Putamen (tissue), 1 donor: ENCODE measurements around the gene NDFIP1.

ENCODE experiments used
- DNase-seq: peaks from one replicate; pipeline ENCODE4 v3.0.0-alpha.2; 2016; ENCODE audit warnings: low spot score

Gene NDFIP1

DNA sequence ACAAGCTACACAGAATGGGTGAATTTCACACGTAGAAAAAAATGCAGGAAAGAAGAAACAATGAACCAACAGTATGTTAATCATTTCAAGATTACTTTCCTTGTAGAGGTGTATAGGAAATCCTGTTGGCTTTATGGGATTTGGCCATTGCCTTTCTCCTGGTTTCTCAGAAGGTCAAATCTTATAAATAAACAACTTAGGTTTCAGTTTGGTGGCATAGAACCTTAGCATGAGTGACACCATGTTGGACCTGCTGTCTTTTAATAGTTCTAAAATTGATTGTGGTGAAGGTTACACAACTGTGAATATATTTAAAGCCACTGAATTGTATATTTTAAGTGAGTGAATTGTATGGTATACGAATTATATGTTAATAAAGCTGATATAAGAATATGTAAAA, 16.7 kb upstream of the NDFIP1 start:
- DNase-seq: no peak

DNA sequence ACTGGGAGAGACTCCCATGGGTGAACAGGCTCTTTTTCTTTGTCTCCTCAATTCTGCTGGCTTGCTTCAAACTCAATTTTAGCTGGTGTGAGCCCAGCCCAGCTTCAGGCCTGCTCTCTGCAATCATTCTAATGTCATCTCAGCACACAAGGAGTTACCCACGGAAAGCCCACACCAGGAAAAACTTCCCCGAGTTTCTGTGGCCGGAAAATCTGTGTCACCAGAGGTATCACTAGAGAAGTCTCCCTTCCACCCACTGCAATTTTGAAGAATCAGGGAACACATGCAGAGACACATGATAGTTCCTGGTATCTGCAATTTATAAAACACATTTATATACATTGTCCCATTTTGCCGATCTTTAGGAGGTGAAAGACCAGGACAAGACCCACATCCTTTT, 13.5 kb upstream of the NDFIP1 start:
- no peak for DNase-seq

DNA sequence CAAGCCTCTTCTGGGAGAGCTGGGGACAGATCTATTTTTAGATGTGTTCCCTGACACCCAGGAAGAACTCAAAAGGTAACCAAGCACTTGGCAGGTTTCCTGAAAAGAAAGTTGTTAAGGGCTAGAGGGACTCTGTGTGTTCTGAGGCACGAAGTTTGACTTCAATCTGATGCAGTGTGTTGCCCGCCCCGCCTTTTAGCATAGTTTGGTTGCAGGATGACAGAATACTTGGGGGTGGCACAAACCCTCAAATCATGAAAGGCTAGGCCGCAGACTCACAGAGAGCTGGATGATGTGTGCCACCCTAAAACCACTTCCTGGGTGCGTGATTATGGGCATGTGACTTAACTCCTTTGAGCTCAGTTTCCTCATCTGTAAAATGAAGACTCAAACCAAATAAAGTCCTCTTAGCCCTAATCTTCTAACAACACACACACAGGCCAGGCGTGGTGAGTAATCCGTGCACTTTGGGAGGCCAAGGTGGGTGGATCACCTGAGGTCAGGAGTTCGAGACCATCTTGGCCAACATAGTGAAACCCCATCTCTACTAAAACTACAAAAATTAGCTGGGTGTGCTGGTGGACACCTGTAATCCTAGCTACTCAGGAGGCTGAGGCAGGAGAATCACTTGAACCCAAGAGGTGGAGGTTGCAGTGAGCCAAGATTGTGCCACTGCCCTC, 12.8 kb upstream of the NDFIP1 start:
- DNase-seq: peak; percentile 32

DNA sequence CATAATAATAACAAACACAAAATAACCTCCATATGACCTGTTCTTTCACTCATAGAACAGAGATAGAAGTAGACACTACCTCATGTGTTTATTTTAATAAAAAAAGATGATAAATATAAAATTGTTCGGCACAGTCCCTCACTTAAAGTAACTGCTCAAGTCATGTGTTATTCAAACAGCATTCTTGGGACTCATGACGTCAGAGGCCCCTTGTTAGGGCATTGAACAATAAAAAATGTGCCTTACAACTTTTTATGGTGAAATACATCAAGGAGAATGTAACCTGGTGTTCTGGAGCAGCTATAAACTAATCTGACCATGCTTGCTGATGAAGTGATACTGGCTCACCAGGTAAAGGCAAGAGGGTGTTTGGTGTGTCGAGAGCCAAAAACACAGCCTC, 12.2 kb upstream of the NDFIP1 start:
- DNase-seq: no peak

DNA sequence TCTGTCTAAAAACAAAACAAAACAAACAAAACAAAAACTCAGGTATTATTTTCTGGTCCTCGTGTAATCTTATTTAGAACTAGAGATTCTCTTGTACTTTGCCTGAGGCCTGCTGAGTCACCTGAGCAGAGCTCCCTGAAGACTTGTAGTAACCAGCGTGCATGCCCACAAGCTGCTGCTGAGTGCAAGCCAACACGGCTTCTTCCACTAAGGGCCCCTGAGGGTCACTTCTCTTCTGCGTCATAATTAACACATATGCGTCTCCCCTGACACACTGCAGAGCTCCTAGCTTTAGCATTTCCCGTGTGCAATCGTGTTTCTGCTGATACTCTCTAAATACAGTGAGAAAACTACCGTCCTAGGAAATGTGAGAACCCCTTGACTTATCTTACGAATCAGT, 10.9 kb upstream of the NDFIP1 start:
- no peak for DNase-seq

DNA sequence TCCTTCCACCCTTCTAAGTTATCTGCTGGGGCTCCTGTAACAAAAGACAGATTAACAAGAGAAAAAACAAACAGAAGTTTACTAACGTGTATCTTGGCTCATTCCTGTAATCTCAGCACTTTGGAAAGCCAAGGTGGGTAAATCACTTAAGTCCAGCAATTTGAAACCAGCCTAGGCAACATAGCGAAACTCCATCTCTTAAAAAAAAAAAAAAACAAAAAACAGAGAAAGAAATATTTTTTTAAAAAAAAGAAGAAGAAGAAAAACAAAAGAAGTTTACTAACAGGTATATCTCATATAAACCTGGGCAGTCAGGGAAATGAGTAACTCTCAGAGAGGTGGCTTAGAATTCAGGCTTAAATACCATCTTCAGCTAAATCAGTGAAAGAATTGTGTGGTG, 10.3 kb upstream of the NDFIP1 start:
- no peak for DNase-seq

DNA sequence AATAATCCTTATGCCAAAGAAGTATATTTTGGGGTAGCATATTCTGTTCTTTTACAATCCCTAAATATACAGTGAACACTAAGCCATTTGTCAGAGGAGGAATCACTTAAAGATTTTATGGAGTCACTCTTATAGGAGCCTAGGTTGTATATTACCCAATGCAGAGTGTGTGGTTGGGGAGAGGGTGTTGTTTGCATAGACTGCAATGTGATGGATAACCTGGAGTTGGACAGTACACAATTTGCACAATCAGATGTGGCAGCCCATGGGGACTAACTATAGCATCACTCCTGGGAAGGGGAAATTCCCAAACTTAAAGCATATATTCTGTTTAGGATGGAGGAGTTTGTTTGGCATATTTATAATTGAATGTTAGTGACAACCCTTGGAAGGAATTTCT, 9.6 kb upstream of the NDFIP1 start:
- no peak for DNase-seq

DNA sequence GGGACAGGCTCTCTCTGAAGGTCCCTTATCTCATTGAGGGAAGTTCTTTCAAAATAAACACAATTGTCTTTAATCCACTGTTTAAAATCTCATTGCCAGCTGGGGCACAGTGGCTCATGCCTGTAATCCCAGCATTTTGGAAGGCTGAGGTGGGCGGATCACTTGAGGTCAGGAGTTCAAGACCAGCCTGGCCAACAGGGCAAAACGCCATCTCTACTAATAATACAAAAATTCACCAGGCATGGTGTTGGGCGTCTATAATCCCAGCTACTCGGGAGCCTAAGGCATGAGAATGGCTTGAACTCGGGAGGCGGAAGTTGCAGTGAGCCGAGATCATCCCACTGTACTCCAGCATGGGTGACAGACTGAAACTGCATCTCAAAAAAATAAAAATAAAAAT, 8.3 kb upstream of the NDFIP1 start:
- no peak for DNase-seq

DNA sequence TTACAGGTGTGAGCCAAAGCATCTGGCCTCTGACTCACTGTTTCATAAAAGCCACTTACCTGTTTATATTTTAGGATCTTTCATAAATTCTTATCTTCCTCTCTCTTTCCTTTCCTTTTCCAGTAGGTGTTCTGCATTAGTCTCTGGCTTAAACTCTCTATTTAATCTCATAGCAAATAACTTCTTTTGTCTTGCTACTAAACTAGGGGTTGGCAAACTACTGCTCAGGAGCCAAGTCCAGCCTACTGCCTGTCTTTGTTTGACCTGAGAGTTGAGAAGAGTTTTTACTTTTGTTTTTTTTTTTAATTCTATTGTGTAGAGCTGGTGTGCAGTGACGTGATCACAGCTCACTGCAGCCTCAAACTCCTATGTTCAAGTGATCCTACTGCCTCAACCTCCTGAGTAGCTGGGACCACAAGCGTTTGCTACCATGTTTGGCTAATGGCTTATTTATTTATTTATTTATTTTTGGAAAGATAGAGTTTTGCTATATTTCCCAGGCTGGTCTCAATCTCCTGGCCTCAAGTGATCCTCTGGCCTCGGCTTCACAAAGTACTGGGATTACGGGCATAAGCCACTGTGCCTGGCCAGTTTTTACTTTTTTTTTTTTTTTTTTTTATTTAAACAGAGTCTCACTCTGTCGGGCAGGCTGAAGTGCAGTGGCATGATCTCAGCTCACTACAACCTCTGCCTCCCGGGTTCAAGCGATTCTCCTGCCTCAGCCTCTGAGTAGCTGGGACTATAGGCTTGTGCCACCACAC, 5.4 kb upstream of the NDFIP1 start:
- no peak for DNase-seq

DNA sequence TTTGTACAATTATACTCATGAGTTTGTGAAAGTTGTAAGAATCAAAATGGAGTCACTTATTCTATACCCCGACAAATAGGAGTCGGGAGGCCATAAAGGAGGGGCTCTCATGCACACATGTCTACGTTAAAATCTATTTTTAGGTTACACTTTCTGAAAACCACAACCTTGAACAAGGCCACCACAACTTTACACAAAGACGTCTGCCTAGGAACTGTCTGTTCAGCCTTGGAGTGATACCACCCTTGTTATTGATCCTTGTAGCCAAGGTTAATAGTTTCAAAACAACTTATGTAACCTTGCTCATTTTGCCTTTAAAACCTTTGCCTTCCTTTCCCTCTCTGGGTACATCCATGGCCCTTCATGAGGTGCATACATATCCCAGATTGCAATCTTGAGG, 4.1 kb upstream of the NDFIP1 start:
- DNase-seq: no peak

DNA sequence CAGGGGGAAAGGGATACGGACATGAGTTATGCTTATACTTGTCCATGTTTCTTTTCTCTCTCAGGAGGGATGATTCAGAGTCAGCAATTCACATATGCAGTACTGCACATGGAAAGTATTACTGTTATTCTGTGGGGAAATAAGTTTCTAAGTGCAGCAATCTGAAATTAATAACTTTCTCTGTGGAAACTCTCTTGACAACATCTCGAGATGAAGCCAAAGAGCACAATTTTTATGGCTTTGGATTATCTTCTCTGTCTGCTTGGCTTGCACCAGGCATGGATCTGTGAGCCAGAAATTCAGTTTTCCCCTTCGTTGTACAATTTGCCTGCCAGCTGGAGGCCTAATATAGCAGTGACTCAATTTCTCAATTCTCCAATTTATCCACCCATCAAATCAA, 2.5 kb upstream of the NDFIP1 start:
- no peak for DNase-seq

DNA sequence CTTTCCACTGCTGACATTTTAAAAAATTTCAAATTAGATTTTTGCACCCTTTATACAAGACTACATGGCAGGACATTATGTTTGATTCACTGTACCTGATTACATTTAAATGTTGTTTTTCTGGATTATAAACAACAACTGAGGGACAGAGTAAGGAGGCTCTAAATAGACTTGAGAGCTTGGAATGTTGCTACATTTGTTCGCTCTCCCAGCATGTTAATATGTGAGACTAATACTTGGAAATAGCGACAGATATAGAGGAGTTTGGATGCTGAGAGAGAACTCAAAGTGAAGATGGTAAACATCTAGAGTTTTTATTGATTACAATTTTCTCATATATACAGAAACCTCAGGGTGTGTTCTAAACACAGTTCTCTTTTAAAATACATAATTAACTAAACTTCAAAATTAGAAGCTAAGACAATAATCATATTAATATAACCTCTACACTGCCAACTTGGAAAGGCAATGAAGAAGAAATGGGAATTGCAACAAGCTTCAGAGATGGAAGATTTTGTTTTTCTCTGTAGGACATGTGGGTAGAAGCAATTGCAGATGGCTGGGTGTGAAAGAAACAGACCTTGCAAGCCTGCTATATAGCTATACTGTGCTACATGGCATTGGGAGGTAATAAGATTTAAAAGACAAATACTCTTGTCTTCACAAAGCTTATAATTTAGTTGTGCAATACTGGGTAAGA, 1.4 kb upstream of the NDFIP1 start:
- DNase-seq: no peak

DNA sequence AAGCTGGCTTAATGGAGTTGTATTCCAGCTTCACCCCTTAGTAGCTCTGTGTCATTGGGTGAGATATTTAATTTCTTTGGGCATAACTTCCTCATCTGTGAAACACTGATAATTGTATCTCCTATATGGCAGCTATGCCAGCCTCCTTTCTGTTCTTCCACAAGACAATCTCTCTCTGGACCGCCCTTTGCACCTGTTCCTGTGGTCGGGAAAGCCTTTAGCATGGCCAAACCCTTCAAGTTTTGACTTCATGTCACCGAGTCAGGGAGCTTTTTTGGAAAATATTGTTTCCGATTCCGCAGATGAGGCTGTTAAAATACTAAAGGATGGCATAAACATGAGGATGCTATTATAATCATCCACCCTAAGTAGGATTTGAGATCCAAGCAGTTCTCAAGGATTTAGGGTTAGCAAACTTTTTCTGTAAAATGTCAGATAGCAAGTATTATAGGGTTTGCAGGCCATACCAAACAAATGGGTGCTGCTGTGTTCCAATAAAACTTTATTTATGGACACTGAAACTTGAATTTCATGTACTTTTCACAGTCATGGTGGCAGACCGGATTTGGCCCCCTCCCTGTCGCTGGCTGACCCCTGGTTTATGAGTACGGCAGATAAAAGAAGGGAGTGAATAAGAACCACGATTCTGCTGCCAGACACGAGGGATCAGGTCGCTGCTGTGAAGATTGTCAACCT, 695 bp upstream of the NDFIP1 start:
- DNase-seq: no peak

DNA sequence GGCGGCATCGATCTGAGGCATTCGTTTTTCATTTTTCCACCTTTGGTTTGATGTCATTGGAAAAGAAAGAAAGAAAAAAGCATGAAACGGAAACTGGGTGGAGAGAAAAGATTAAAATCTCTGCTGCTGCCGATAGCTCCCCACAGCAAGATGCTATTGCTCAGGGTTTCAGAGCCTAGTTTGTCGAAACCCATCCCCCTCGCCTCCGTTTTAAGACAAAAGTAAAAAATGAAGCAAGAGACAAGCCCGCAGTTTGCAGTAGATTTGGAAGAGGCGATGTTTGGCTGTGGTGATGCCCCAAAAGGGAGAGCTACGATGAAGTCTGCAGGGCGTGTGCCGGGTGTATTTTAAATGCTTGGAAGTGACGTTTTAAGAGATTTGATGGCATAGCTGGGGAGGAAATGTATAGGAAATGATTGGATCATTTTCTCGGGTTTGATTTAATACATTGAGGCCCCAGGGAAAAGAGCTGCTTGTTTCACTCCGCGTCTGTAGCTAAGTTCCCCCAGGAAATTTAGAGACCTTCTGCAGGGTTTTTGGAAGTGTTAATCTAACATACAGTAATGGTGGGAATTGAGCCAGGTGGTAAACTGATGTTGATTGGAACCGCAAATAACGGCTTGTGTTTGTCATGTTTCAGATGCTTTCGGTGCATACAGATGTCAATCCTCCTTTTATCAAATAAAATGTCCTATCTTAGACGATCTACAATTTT, 909 bp downstream of the NDFIP1 start:
- DNase-seq: peak; percentile 53

DNA sequence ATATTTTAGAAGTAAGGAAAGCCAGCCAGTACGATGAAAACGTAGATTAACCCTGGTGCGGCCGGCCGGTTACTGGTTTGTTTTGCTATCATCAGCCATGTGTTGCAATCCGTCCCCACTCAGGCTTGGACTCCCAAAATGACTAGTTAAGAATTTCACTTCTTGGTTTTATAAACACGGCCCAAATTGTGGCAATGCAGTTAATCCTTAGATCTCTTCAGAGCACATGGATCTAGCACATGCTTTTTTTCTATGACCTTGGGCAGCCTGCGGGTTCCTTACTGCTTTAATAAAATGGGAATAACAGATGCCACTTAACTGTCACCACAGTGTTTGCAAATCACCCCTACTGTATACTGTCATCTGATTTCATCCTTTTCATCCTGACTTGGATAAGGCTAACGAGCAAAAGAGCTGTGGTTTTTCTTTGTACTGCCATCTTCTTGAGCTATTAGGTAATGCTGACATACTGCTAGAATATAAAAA, 1.5 kb downstream of the NDFIP1 start:
- peak; percentile 19 for DNase-seq

DNA sequence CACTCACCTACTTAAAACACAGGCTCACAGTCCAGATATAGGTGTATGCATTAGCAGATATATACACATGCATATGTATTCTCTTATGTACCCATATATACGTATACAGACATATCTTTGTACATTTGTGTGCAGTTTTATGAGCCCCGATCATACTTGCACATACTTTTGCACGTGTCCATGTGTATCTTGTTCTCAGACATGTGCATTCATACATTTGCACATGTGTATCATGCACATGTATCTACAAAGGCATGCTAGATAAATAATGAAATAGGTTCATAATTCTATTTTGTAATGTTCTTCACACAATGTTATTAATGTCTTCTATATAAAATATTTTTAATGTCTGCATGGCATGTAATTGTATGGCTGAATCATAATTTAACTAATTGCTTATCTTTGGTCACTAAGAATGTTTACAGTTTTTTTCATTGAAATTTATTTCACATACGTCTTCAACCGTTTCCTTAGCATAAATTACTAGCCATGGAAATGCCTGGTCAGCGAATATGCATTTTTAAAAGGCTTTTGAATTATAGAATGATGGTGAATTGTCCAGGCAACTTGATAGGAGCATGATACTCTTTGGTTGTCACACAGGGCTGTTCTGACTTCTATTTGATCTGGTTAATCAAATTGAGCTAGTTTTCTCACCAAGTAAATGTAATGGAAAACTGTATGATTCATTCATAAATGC, 2.6 kb downstream of the NDFIP1 start:
- DNase-seq: no peak

DNA sequence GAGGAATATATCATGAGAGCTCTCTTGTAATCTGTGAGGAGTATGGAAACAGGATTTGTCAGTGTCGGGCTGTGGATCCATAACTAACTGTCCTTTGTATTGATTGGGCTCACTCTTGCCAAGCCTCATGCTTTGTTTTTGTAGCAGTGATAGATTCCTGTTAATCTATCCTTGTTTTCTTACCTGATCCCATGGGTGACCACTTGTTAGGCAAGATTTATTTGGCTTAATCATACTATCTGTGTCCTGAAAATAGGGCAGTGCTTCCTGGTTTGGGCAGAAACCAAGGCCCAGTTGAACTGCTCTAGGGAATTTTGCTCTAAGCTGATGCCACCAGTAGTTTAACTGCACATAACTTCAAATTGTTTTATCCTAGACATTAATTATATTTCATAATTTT, 6.1 kb downstream of the NDFIP1 start:
- DNase-seq: no peak

DNA sequence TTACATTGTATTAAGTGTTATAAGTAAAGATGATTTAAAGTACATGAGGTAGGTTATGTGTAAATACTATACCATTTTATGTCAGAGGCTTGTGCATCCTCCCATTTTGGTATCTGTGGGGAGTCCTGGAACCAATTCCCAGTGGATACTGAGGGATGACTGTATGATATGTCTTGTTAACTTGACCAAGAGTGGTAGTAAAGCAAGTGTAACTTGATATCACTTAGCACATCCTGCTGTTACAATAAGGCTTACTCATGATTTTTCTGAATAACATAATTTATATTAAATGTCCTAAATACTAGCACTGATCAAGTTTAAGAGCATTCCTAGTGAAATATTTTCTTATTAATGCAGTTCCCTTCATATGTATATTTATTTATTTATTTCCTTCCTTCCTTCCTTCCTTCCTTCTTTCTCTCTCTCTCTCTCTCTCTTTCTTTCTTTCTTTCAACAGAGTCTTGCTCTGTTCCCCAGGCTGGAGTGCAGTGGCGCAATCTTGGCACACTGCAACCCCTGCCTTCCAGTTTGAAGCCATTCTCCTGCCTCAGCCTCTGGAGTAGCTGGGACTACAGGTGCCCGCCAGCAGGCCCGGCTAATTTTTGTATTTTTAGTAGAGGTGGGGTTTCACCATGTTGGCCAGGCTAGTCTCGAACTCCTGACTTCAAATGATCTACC, 7.5 kb downstream of the NDFIP1 start:
- DNase-seq: no peak

DNA sequence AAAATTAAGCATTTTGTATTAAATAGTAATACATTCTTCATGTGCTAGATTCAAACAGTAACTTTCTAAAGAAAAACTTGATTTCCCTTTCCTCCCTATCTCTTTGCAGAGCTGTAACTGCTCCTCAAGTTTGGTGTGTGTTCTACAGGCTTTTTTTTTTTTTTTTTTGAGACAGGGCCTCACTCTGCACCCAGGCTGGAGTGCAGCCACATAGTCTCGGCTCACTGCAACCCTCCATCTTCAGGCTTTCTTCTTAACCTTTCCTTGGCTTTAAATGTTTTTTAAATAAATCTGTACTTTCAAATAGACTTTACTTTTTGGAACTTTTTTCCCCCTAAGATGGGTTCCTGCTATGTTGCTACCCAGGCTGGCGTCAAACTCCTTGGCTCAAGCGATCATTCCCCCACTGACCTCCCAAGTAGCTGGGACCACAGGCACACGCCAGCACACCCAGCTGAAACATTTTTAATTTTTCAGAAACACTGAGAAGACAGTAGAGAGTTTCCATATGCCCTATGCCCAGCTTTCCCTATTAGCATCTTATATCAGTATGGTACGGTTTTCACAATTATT, 9.1 kb downstream of the NDFIP1 start:
- DNase-seq: no peak

DNA sequence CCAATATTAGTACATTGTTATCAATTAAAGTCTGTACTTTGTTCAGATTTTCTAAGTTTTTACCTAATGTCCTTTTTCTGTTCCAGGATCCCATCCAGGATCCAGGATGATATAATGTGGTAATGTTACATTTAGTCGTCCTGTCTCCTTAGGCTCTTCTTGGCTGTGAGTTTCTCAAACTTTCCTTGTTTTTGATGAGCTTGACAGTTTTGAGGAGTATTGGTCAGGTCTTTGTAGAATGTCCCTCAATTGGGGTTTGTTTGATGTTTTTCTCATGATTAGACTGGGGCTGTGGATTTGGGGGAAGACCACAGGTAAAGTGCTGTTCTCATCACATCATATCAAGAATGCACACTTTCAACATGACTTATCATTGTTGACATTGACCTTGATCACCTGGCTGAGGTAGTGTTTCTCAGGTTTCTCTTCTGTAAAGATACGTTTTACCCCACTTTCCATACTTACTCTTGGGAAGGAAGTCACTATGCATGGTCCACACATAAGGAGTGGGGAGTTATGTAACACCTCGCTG, 9.6 kb downstream of the NDFIP1 start:
- DNase-seq: no peak
